Retinal pigment epithelial cell (primary cell): ENCODE measurements around the gene SHISA9.

Source experiments
- DNase-seq: peaks from one replicate; pipeline ENCODE4 v3.0.0-alpha.2; 2010; ENCODE audit warnings: low read depth
- H3K4me3 ChIP-seq: 2 replicates; pipeline ENCODE4 v1.5.1; 2011; ENCODE audit warnings: mild to moderate bottlenecking, low read length, control low read depth, moderate library complexity
- TF ChIP-seq, protein P1 (sequence below): conservative IDR thresholded peaks from 2 replicates; pipeline ENCODE4 v1.5.1; 2011; ENCODE audit warnings: low read depth, low read length, control low read depth, inconsistent platforms

Gene SHISA9

DNA sequence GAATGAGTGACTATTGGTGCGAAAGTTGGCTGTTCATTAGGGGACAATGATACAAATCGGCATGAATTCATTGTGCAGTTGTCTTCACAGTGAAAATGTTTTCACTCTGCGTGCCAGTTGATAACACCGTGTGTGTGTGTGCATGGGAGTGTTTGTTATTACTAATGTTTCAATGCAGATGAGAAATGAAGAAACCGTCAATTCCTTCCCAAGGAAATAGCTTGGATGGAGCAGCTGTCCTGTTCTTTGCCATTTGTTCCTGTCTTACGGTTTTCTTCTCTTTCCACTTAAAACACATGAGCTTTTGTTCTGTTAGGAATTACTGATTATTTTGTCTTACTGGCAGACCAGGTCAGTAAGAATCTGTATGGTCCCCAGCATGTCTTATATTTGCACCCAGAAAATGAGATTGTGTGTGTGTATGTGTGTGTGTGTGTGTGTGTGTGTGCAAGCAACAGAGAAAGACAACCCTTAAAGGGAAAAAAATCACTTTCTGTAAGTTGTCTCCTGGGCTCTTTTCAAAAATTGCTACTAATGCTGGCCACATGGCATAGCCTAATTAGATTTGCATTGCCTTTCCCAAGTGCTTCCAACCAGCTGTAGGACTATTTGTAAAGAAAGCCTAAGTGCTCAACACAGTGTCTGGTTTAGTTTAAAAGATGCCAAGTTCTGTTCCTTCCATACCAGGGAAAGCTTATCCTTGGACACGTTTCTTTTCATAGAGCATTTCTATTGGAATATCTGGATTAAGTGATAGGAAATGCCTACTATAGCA is 23.8 kb downstream of the SHISA9 start:
- no peak overlapping the region for H3K4me3 ChIP-seq
- TF ChIP-seq, protein P1, sequence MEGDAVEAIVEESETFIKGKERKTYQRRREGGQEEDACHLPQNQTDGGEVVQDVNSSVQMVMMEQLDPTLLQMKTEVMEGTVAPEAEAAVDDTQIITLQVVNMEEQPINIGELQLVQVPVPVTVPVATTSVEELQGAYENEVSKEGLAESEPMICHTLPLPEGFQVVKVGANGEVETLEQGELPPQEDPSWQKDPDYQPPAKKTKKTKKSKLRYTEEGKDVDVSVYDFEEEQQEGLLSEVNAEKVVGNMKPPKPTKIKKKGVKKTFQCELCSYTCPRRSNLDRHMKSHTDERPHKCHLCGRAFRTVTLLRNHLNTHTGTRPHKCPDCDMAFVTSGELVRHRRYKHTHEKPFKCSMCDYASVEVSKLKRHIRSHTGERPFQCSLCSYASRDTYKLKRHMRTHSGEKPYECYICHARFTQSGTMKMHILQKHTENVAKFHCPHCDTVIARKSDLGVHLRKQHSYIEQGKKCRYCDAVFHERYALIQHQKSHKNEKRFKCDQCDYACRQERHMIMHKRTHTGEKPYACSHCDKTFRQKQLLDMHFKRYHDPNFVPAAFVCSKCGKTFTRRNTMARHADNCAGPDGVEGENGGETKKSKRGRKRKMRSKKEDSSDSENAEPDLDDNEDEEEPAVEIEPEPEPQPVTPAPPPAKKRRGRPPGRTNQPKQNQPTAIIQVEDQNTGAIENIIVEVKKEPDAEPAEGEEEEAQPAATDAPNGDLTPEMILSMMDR: no peak
- DNase-seq: no peak

DNA sequence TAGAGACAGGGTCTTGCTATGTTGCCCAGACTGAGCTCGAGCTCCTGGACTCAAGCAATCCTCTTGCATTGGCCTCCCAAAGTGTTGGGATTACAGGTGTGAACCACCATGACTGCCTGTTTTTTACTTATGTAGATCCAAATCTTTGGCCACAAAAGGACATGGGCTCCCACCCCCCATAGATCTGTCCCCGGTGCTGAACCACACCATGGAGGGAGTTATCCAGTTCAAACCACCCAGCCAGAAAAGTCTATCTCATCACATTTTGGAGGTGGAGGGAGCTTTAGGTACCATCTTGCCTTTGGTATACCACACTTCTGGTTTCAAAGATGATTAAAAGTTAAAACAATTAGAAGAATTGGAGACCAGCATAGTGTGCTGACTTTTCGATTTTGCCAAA is 26.2 kb downstream of the SHISA9 start:
- no peak for DNase-seq
- no peak overlapping the region for H3K4me3 ChIP-seq
- TF ChIP-seq, protein P1: no peak

DNA sequence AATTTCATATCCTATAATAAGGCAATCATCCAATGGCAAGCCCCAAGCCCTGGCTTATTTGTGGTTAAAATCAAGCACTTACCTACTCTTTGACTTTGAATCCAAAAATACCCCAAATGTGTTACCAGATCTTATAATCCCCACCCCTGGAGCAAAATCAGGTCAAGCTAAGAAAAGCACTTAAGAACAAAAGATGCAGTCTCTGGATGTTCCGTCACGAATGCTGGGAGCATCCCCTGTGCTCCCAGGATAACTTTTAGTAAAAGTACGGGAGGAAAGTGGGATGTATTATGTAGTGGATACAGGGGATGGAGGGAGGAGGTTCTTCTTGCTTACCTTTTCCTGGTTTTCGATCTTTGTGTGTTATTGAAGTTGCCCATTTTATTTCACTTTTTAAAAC is 29.5 kb downstream of the SHISA9 start:
- TF ChIP-seq, protein P1: no peak
- DNase-seq: no peak
- H3K4me3 ChIP-seq: no peak overlapping the region

DNA sequence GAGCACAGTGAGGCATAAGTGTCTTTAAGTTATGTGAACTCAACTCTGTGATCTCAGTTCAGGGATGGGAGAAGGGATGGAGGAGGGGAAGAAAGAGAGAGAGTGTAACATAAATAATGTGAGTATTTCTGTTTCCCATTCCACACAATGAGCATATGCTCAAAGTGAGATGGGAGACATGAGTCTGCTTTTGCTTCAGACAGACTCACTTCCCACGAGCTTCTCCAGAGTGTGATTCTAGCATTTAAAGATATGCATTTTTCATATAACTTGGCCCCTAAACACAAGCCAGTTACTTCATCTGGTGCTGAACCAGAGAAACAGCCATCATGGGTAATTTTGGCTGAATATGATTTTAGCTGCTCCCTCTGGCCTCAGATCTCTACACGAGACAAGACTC is 35.0 kb downstream of the SHISA9 start:
- H3K4me3 ChIP-seq: no peak overlapping the region
- TF ChIP-seq, protein P1: no peak
- no peak for DNase-seq

DNA sequence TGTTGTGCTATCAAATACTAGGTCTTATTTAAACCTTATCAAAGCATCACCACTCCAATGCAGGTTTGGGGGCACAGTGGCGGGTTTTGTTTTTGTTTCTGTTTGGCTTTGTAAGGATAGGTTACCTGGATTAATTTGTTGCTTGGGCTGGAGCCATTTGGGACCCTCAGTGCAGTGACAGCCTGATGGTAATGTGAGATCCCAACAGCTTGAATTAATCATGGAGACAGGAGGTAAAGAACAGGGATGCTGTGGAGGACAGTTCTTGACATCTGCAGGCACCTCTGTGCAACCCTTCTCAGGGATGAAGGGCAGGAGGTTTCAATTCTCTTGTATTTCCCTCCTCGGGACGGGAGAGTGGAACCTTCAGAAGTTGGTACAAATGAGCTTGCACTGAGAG is 40.5 kb downstream of the SHISA9 start:
- TF ChIP-seq, protein P1: no peak
- DNase-seq: no peak
- no peak overlapping the region for H3K4me3 ChIP-seq

DNA sequence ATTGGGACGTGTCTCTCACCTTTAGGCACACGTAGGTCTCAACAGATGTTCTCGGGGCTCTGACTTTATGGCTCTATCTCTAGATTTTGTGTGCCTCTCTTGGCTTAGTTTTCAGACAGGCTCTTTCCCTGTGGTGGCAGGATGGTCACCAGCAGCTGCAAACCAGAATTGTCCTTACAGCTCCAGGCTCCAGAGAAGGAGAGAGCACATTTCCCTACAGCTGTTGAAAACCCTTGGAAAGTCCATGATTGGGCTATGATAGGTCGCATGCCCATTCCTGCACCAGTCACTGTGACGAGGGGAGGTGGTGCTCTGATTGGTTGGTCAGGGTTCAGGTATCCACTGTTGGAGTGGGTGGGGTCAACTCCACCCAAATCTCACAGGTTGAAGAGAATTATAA is 41.5 kb downstream of the SHISA9 start:
- TF ChIP-seq, protein P1: no peak
- no peak for DNase-seq
- no peak overlapping the region for H3K4me3 ChIP-seq

DNA sequence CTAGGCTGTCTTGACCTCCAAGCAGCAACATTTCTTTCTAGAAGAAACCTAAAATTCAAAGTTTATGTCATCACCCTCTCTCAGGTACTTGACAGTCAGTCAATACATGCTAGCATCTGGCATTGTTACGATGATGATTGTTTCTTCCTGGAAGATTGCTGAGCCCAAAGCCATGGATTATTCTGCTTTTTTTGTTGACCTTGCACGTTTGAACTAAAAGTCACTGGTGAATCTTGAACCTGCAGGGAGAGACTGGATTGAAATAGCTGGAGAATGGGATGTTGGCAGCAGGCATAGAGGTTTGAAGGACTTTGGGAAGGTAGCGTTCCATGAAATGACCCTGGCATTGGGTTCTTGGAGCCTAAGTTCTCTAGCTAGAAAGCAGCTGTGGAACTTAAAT is 42.9 kb downstream of the SHISA9 start:
- no peak overlapping the region for H3K4me3 ChIP-seq
- no peak for DNase-seq
- TF ChIP-seq, protein P1: no peak
